ENCODE measurements around the gene RPL36AL. TPM values are rescaled to one million over a fixed set of nuclear protein-coding genes. Genes with fewer than 3 reads are reported as not detected.

The RPL36AL gene
- total RNA-seq, 2 experiments from 2014 or later = 272 to 309 TPM

GRCh38 chr14:49581209-49582112, 39.0 kb downstream of the RPL36AL start:
- DNase-seq = peak; percentile 10
- Mint-ChIP-seq H3K4me1 (peaks cover 65% of the 10 kb centered on the region), H3K36me3 (ENCODE audit: low read depth) (peaks cover 83% of the 10 kb centered on the region), H3K27me3 (no peaks in the 10 kb centered on the region), H3K4me3 (no peak overlapping the region), H3K27ac (peak overlapping the region; percentile 65), H3K9me3 (ENCODE audit: low read depth) (no peaks in the 10 kb centered on the region)
- CTCF ChIA-PET = no interaction called here
- ATAC-seq = no peak
- intact Hi-C loops (cut with DNase I, micrococcal nuclease) = loop anchor here in 1 of 2 experiments (10.0 kb wide), 1 partner anchor 117 kb away; no protein-coding TSS in a partner anchor
- POLR2A ChIA-PET = no interaction called here

GRCh38 chr14:49579841-49580240, 40.6 kb downstream of the RPL36AL start:
- CTCF ChIA-PET = interaction anchor here (0.7 kb wide), 1 partner anchor 81 kb away, joined by 3 read pairs; no protein-coding TSS in a partner anchor
- Mint-ChIP-seq H3K4me3 (no peak overlapping the region), H3K27ac (peak overlapping the region; percentile 4), H3K4me1 (peaks cover 72% of the 10 kb centered on the region), H3K36me3 (ENCODE audit: low read depth) (peaks cover 75% of the 10 kb centered on the region), H3K27me3 (no peaks in the 10 kb centered on the region), H3K9me3 (ENCODE audit: low read depth) (no peaks in the 10 kb centered on the region)
- intact Hi-C loops (cut with DNase I, micrococcal nuclease) = loop anchor here in 1 of 2 experiments (10.0 kb wide), 1 partner anchor 115 kb away; no protein-coding TSS in a partner anchor
- ATAC-seq (no peak), DNase-seq (no peak)
- POLR2A ChIA-PET = interaction anchor here (0.7 kb wide), 1 partner anchor 19 kb away, joined by 3 read pairs; the partner anchor contains the start of gene LRR1

- Mint-ChIP-seq H3K36me3 (ENCODE audit: low read depth) (peaks cover 75% of the 10 kb centered on the region), H3K9me3 (ENCODE audit: low read depth) (no peaks in the 10 kb centered on the region), H3K27me3 (no peaks in the 10 kb centered on the region), H3K27ac (no peak overlapping the region), H3K4me1 (peaks cover 62% of the 10 kb centered on the region), H3K4me3 (no peak overlapping the region)
- ATAC-seq = no peak
- intact Hi-C loops (cut with DNase I, micrococcal nuclease) = no loop called here
- ChIA-PET CTCF (interaction anchor here (1.1 kb wide), 1 partner anchor 116 kb away, joined by 4 read pairs; no protein-coding TSS in a partner anchor), POLR2A (no interaction called here)
- DNase-seq = no peak
Observed at GRCh38 chr14:49578141-49578540, 42.3 kb downstream of the RPL36AL start.

- no peak for ATAC-seq
- Mint-ChIP-seq H3K9me3 (ENCODE audit: low read depth) (peaks cover 7% of the 10 kb centered on the region), H3K36me3 (ENCODE audit: low read depth) (peaks cover 72% of the 10 kb centered on the region), H3K27ac (no peak overlapping the region), H3K4me1 (peaks cover 29% of the 10 kb centered on the region), H3K27me3 (no peaks in the 10 kb centered on the region), H3K4me3 (no peak overlapping the region)
- ChIA-PET POLR2A (no interaction called here), CTCF (interaction anchor here (1.0 kb wide), 1 partner anchor 11 kb away, joined by 4 read pairs; no protein-coding TSS in a partner anchor)
- intact Hi-C loops (cut with DNase I, micrococcal nuclease) = no loop called here
- DNase-seq = no peak
Observed at GRCh38 chr14:49574038-49574437, 46.4 kb downstream of the RPL36AL start.

DNA sequence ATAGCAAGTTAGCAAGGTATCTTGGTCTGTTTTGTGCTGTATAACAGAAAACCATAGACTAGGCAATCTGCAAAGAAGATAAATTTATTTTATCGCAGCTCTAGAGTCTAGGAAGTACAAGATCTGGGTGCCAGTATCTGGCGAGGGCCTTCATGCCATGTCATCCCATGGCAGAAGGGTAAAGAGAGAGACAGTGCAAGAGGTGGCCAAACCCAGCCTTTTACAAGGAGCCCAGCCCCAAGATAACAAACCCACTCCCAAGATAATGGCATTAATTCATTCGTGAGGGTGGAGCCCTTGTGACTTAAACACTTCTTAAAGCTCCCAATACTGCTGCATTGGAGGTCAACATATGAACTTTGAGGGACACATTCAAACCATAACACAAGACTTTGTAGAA, 51.1 kb downstream of the RPL36AL start:
- intact Hi-C loops (cut with DNase I, micrococcal nuclease) = no loop called here
- Mint-ChIP-seq H3K27me3 (no peaks in the 10 kb centered on the region), H3K4me1 (no peaks in the 10 kb centered on the region), H3K9me3 (ENCODE audit: low read depth) (peaks cover 7% of the 10 kb centered on the region), H3K36me3 (ENCODE audit: low read depth) (peaks cover 38% of the 10 kb centered on the region), H3K4me3 (no peak overlapping the region), H3K27ac (no peak overlapping the region)
- POLR2A ChIA-PET = no interaction called here
- ATAC-seq (no peak), DNase-seq (no peak)
- CTCF ChIA-PET = no interaction called here

Other genes starting within 250 kb of the RPL36AL start
- gene RPS29, start 34.2 kb downstream of the RPL36AL start, total RNA-seq = 1,000 to 10,000 TPM in 1 of 2 experiments, 100 to 1,000 TPM in 1; 481 to 1,987 TPM
- gene LRR1, start 21.7 kb downstream of the RPL36AL start, total RNA-seq = 10 to 100 TPM; 37.3 to 47.9 TPM
- 10 to 100 TPM; 23.8 to 32.2 TPM for gene MGAT2, start 173 bp upstream of the RPL36AL start, total RNA-seq
- gene DNAAF2, start 14.6 kb upstream of the RPL36AL start, total RNA-seq = 1 to 10 TPM; 7.8 to 9.2 TPM
- gene POLE2, start 67.6 kb upstream of the RPL36AL start, total RNA-seq = 10 to 100 TPM; 43.0 to 46.5 TPM
- 1 to 10 TPM in 1 of 2 experiments, under 1 TPM in 1; 0.81 to 1.3 TPM for gene KLHDC1, start 72.5 kb upstream of the RPL36AL start, total RNA-seq
- gene KLHDC2, start 147.5 kb upstream of the RPL36AL start, total RNA-seq = 10 to 100 TPM; 16.0 to 22.4 TPM
- 10 to 100 TPM; 62.4 to 97.9 TPM for gene NEMF, start 232.2 kb upstream of the RPL36AL start, total RNA-seq

All from activated CD4-positive, alpha-beta T cell treated with anti-CD3 and anti-CD28 coated beads for 36 hours (primary cell).